ENCODE data around the gene TBX4.
"Not testable (repeated sequence)": the region's sequence is repeated elsewhere in the genome, so short reads cannot be mapped to it uniquely, and the experiment has no call there.

The TBX4 gene

DNA sequence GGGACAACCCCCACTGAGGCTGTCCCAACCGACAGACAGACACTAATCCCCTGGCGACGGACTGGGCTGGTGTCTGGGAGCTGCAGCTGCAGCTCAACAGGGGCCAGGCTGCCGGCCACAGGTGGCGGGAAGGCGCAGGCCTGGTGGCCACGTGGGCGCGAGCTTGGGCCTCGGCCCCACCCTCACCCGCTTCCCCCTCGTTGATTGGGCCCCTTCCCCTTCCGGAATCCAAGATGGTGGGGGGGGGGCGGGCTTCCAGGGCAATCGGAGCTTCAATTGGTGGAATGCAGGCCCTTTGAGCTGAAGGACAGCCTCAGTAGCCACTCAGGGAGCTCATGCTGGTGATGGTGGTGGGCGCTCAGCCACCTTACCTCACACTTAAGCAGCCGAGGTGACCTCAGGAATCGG, 8.7 kb upstream of the TBX4 start:
- TF ChIP-seq, protein P1, sequence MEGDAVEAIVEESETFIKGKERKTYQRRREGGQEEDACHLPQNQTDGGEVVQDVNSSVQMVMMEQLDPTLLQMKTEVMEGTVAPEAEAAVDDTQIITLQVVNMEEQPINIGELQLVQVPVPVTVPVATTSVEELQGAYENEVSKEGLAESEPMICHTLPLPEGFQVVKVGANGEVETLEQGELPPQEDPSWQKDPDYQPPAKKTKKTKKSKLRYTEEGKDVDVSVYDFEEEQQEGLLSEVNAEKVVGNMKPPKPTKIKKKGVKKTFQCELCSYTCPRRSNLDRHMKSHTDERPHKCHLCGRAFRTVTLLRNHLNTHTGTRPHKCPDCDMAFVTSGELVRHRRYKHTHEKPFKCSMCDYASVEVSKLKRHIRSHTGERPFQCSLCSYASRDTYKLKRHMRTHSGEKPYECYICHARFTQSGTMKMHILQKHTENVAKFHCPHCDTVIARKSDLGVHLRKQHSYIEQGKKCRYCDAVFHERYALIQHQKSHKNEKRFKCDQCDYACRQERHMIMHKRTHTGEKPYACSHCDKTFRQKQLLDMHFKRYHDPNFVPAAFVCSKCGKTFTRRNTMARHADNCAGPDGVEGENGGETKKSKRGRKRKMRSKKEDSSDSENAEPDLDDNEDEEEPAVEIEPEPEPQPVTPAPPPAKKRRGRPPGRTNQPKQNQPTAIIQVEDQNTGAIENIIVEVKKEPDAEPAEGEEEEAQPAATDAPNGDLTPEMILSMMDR (IDR thresholded peaks at IDR 0.05; ENCODE audit: low read length, missing control alignments): no peak
- H3K4me3 ChIP-seq (replicated peaks; ENCODE audit: low read depth, low read length): no peak overlapping the region
- DNase-seq (ENCODE audit: low read depth): no peak

DNA sequence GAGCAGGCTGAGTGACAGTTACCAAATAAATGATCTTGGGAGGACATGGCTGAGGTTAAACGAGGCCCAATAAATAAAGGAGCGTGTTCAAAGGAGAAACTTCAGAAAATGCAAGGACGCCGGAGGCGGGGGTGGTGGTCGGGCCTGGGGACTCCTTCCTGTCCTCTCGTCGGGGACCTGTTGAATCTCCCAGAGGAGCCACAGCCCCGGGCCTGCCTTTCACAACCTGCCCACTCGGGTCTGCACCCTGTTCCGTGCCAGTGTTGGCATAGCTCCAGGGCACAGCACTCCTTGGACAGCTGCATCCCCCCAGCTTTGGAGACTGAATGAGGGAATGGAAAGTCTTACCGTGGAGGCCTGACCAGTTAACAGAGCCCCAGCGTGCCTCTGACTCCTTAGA, 8.1 kb upstream of the TBX4 start:
- TF ChIP-seq, protein P1 (IDR thresholded peaks at IDR 0.05; ENCODE audit: low read length, missing control alignments): no peak
- no peak overlapping the region for H3K4me3 ChIP-seq (replicated peaks; ENCODE audit: low read depth, low read length)
- DNase-seq (ENCODE audit: low read depth): no peak

DNA sequence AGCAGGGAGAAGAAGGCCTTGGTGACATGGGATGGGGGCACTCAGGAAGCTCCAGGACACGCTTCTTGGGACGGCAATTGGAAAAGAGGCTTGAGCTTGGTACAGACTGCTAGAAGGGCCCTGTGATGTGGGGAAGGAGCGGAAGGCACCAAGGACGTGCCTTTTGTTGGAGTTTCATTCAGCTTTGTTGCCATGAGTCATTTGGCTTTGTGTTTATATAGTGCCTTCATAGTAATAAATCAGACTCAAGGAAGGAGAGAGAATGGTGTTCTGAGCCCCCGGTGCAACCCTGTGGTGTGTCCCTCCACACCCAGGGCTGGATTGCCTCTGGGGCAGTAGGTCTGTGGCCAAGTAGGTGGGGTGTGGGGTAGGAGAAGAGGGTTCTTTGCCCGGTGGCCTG, 7.4 kb upstream of the TBX4 start:
- DNase-seq (ENCODE audit: low read depth): no peak
- TF ChIP-seq, protein P1 (IDR thresholded peaks at IDR 0.05; ENCODE audit: low read length, missing control alignments): no peak
- H3K4me3 ChIP-seq (replicated peaks; ENCODE audit: low read depth, low read length): no peak overlapping the region

DNA sequence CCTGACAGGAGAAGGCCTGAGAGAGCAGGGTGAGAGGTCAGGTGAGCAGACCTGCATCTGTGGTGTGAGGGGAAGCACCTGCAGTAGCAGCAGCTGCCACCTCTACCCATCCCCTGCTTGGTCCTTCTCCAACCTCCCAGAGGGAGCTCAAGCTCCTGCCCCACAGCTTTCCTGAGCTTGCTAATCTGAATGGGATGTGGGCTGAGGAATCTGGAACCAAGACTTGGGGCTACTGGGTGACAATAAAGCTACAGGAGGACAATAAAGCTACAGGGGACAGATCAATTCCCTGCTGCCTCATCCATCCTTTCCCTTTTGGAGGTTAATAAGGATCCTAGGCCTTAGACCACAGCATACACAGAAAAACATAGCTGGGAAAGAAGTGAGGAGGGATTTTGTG, 4.9 kb upstream of the TBX4 start:
- TF ChIP-seq, protein P1 (IDR thresholded peaks at IDR 0.05; ENCODE audit: low read length, missing control alignments): no peak
- H3K4me3 ChIP-seq (replicated peaks; ENCODE audit: low read depth, low read length): no peak overlapping the region
- DNase-seq (ENCODE audit: low read depth): no peak

DNA sequence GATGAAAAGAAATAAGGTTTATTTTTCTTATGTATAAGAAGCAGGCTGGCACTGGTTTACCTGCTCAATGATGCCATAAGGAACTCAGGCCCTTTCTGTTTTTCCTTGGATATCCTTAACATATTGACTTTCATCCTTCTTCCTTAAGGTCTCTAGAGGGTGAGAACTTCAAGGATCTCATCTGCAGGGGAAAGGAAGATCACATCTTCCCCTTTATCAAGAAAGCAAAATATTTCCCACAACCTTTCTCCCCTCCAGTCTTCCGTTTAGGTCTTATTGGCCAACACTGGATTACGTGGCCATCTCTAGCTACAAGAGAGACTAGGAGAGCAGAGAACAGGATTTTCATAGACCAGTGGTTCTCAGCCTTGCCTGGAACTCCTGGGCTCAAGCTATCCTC, 4.2 kb upstream of the TBX4 start:
- no peak overlapping the region for H3K4me3 ChIP-seq (replicated peaks; ENCODE audit: low read depth, low read length)
- TF ChIP-seq, protein P1 (IDR thresholded peaks at IDR 0.05; ENCODE audit: low read length, missing control alignments): no peak
- DNase-seq (ENCODE audit: low read depth): no peak

DNA sequence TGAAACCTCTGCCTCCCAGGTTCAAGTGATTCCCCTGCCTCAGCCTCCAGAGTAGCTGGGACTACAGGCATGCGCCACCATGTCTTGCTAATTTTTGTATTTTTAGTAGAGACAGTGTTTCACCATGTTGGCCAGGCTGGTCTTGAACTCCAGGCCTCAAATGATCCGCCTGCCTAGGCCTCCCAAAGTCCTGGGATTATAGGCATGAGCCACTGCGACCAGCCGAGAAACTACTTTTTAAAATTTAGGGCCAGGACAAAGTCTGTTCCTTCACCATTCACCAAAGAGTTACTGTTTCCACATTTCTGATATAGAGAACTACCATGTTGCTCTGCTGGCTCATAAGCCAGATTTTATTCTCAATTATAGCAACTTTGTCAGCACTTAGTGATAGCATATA, 3.1 kb upstream of the TBX4 start:
- not testable (repeated sequence) for DNase-seq (ENCODE audit: low read depth); H3K4me3 ChIP-seq (replicated peaks; ENCODE audit: low read depth, low read length)

DNA sequence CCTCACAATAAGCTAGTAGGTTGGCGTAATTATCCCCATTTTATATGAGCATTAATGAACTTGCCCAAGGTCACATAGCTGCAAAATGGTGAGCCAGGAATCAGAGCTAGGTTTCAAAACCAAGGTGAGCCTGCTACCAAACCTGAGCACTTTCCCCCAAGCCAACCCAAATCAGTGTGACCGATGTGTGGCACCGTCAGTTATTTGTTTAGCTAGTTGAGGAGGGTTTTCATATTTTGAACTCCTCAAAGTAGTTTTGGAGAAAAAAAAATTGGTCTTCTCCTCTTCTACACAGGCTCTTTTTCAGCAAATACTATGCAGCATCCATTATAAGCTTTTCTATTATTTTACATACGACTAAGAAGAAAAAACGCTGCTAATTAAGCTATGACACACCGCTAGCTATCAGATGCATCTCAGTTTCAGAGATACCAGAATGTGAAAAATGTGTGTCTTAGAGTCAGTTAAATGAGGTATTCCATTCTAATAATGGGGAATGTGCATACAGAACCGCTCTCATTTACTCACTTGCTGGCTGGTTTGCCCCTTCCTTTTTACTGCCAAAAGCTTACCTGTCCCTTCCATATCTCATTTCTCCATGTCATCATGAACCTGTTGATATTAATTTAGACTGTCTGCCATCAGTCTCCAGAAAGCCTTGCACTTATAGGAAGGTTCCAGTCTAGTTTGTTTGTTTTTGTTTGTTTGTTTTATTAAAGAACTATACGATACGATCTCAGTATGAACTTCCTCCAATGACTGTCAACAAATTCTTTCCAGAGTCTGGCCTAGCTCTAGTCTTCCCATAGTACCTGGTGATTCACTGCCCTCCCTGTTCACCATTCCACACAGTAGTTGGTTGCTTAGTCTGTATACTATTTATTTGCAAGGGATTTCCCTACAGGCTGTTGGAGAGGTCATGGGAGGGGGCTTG, 2.2 kb upstream of the TBX4 start:
- DNase-seq (ENCODE audit: low read depth): no peak
- TF ChIP-seq, protein P1 (IDR thresholded peaks at IDR 0.05; ENCODE audit: low read length, missing control alignments): no peak

More for the DNA sequence above, 2.2 kb upstream of the TBX4 start:
- H3K4me3 ChIP-seq (replicated peaks; ENCODE audit: low read depth, low read length): no peak overlapping the region

All from fibroblast of pulmonary artery (primary cell).